ENCODE data around the gene UBE3D.
"Not testable (repeated sequence)": the region's sequence is repeated elsewhere in the genome, so short reads cannot be mapped to it uniquely, and the experiment has no call there.

Gene UBE3D

GRCh38 chr6:83055366-83055964 is 10.2 kb downstream of the UBE3D start:
- DNase-seq, result peak in 34 of 56 donors; percentile 0 to 70 (median 18)

GRCh38 chr6:83053678-83054077 is 12.0 kb downstream of the UBE3D start:
- DNase-seq, result no peak

- DNase-seq, result no peak
These were observed 14.1 kb downstream of the UBE3D start for GRCh38 chr6:83051377-83052172.

GRCh38 chr6:83047065-83047754 is 18.4 kb downstream of the UBE3D start:
- no peak for DNase-seq

DNA sequence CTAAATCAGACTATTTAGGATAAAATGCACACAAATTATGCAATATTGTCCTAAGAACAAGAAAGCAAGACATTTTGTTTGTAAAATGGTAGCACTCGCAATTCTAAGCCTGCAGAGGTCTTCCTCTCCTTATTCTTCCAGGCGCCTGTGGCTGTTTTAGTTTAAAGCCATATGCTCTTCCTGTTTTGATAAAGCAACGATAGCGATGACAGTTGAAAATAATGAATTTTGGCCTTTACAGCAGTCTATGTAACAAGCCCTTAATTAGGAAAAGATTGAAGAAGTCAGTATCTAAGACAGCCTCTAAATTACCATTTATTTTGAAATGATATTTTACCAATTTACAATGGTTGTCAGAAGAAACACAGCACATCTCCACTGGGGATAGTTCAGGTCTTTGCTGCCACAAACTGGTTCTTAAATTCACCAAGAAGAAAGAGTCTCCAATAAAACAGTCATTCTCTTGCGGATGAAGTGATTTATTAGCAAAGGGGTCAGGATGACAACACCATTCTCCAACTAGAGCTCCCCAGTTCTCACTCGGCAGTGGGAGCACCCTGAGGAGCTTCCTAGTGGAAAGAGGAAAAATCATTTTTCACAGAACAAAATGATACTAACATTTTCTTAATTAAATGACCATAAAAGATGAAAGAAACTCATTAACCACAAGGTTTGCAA is 21.4 kb downstream of the UBE3D start:
- DNase-seq, result no peak

DNA sequence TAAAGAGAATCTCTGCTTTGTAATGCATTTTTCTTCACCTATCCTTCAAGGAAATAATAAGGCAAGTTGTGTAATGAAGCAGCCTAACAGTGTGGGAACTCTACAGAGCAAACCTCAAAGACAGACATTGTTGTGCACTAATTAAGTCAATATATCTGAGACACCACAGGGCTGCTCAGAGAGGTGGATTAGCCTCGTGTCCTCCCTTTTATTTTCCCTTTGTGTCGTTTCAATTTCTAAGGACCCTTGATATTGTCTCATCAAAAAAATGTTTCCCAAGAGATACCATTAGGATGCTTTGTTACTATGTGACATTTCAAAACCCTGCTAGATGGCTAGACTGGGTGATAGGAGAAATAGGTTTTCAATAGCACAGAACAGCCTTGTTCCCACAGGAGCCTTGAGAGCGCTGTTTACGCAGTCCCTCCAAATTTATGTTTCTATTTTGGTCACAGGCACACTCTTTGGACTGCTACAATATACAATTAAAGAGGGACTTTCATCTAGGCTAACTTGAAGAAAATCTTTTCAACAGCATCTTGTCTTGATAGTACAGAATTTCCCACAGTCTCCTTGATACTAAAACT is 23.1 kb downstream of the UBE3D start:
- DNase-seq, result no peak

DNA sequence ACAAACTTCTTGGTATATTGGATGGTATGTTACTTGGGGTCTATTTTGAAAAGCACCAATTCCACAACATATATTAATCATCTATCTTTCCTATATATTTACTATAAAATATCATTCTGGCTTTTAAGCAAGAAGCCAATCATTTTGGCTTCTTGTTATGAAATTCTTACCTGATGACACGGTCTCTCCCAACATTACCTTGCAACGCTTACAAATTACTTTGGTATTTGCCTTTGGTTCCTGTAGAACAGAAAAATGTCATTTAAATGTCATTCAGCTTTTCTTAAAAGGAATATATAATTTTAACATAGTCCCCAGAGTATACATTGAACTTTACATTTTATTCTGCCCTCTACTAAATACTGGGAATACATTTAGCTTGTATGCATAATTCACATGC is 27.4 kb downstream of the UBE3D start:
- no peak for DNase-seq

- DNase-seq, result no peak
These were observed 34.0 kb downstream of the UBE3D start for GRCh38 chr6:83031689-83032088.

GRCh38 chr6:83019741-83020140 is 45.9 kb downstream of the UBE3D start:
- no peak for DNase-seq

DNA sequence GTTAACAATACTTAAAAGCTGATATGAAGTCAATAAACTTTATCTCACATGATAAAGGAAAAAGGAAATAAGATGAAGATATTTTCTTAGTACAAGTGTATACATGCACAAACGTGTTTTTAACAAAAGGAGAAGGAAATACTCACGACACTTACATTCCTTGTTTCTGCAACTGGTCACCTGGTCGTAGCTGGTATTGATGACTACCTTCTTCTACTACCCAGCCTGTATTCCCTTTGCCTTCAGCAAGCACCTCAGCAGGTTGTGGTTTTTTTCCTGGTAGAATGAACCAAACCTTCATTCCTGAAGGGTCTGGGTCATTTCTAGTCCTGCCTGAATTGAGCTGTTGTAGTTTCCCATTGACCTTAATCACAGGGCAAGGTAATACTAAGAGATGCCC is 54.5 kb downstream of the UBE3D start:
- not testable (repeated sequence) for DNase-seq

DNA sequence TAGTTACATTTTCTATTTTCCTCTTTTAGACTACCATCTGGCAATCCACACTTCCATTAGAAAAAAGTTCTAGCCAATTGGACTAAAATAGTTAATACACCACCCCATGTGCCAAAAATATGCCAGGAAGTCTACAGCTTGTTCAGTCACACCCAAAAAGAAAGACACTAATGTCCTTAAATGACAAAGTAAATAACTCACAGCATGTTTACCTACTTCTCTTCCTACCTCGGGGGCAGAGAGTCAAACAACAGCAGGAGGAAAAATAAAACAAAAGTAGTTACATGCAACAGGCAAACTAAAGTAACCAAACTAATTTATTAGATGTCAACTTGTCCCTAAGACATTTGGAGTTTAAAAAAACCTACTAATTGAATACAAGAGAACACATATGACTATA is 57.0 kb downstream of the UBE3D start:
- no peak for DNase-seq

DNA sequence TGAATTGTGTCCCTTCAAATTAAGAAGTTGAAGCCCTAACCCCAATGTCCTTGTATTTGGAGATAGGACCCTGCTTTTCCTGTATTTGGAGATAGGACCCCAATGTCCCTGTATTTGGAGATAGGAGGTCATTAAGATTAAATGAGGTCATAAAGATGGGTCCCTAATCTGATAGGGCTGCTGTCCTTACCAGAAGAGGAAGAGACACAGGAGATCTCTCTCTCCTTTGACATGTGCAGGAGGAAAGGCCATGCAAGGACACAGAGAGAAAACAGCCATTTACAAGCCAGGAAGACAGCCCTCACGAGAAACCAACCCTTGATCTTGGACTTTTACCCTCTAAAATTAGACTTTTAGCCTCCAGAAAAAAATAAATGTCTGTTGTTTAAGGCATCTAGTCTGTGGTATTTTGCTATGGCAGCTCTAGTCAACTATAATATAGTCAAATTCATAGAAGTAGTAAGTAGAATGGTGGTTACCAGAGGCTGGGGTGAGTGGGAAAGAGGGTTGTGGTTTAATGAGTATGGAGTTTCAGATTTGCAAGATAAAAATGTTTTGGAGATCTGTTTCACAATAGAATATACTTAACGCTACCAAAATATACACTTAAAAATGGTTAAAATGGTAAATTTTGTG is 59.3 kb downstream of the UBE3D start:
- DNase-seq, result no peak

DNA sequence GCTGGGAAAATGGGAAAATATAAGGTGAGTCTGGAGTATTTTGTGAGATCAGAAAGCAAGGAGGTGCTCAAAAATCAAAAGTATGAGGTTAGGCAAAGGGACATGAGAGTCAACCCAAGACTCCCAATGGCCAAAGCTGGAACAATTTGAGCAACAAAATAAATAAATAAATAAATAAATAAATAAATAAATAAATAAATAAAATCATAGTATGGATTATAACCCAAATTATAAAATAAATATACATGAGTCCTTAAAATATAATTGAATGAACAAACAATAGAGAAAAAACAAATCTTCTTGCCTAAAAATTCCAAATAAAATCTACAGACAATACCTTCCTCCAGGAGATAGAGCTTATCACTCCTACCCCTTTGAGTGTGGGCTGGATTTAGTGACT is 69.5 kb downstream of the UBE3D start:
- DNase-seq, result no peak

DNA sequence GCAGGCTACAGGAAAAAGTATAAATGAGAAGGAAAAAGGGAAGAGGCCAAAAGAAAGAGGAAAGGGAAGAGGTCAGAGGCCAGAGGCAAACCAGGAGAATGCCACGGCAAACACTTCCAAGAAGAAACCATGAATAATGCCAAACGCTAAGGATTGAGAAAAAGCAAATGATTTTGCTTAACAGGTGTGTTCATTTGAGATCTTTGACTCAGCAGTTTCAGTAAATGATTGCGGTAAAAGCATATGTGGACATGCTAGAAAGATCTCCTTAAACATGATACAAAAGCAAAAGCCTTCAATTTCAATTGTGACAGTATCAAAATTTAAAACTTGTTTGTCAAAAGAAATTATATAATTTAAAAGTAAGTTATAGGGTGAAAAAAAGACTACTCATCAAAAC is 70.6 kb downstream of the UBE3D start:
- no peak for DNase-seq

GRCh38 chr6:82989736-82990290 is 75.8 kb downstream of the UBE3D start:
- DNase-seq, result no peak

- no peak for DNase-seq
These were observed 76.7 kb downstream of the UBE3D start for GRCh38 chr6:82988930-82989351.

GRCh38 chr6:82987951-82988350 is 77.7 kb downstream of the UBE3D start:
- DNase-seq, result no peak

DNA sequence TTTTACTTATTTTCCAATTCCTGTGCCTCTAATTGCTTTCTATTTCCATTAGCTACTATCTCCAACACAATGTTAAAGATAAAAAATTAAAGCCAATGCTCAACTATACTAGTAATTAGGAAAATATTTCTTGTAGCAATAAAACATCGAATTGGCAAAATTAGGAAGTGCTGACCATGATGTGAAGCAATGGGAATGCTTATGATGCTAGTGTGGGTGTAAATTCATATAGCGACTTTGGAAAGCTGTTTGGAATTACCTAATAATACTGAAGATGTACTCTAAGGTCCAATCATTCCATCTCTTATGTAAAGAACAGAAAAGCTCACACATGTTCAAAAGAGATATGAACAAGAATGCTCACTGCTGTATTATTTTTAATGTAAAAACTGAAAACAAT is 78.2 kb downstream of the UBE3D start:
- DNase-seq, result no peak

- DNase-seq, result no peak
These were observed 80.9 kb downstream of the UBE3D start for GRCh38 chr6:82984720-82985119.

GRCh38 chr6:82980086-82980485 is 85.6 kb downstream of the UBE3D start:
- DNase-seq, result no peak

DNA sequence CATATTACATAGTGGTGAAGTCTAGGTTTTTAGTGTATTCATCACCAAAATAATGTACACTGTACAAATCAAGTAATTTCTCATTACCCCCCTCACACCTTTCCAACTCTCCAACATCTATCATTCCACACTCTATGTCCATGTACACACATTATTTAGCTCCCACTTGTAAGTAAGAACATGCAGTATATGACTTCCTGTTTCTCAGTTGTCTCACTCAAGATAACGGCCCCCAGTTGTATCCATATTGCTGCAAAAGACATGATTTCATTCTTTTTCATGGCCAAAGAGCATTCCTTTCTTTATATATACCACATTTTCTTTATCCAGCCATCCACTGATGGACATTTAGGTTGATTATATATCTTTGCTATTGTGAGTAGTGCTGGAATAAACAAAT is 86.0 kb downstream of the UBE3D start:
- no peak for DNase-seq

All from amygdala (tissue), 56 donors.